ENCODE data around the gene S1PR4. TPM values are rescaled to one million over a fixed set of nuclear protein-coding genes. Genes with fewer than 3 reads are reported as not detected.
"Not testable (repeated sequence)": the region's sequence is repeated elsewhere in the genome, so short reads cannot be mapped to it uniquely, and the experiment has no call there.

The S1PR4 gene
- total RNA-seq, 1 donor from 2014 or later, result 3.1 TPM

DNA sequence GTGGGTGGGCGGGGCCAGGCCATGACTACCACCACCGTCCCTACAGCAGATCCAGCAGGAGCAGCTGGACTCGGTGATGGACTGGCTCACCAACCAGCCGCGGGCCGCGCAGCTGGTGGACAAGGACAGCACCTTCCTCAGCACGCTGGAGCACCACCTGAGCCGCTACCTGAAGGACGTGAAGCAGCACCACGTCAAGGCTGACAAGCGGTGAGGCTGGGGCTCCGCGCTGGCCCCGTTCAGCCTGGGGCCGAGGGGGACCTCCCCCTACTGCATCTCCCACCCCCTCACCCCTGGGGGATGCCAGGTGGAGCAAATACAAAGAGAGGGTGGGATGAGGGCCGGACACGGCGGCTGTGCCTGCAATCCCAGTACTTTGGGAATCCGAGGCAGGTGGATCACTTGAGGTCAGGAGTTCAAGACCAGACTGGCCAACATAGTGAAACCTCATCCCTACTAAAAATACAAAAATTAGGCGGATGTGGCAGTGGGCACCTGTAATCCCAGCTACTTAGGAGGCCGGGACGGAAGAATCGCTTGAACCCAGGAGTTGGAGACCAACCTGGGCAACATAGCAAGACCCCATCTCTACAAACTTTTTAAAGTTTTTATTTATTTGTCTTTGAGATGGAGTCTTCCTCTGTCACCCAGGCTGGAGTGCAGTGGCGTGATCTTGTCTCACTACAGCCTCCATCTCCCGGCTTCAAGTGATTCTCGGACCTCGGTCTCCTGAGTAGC, 27.8 kb downstream of the S1PR4 start:
- intact Hi-C loops (cut with DNase I), result no loop called here
- DNase-seq (ENCODE audit: low spot score) (no peak), ATAC-seq (no peak)

DNA sequence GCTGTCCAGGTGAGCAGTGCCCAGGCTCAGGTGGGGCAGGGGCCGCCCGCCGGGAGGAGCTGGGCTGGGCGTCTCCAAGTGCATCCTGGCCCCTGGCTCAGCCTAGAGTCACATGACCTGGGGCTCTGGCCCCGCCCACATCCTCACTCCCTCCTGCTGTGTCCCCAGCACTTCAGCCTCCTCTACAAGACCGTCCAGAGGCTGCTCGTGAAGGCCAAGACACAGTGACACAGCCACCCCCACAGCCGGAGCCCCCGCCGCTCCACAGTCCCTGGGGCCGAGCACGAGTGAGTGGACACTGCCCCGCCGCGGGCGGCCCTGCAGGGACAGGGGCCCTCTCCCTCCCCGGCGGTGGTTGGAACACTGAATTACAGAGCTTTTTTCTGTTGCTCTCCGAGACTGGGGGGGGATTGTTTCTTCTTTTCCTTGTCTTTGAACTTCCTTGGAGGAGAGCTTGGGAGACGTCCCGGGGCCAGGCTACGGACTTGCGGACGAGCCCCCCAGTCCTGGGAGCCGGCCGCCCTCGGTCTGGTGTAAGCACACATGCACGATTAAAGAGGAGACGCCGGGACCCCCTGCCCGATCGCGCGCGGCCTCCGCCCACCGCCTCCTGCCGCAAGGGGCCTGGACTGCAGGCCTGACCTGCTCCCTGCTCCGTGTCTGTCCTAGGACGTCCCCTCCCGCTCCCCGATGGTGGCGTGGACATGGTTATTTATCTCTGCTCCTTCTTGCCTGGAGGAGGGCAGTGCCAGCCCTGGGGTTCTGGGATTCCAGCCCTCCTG, 29.1 kb downstream of the S1PR4 start:
- intact Hi-C loops (cut with DNase I), result no loop called here
- no peak for ATAC-seq
- DNase-seq (ENCODE audit: low spot score), result no peak

DNA sequence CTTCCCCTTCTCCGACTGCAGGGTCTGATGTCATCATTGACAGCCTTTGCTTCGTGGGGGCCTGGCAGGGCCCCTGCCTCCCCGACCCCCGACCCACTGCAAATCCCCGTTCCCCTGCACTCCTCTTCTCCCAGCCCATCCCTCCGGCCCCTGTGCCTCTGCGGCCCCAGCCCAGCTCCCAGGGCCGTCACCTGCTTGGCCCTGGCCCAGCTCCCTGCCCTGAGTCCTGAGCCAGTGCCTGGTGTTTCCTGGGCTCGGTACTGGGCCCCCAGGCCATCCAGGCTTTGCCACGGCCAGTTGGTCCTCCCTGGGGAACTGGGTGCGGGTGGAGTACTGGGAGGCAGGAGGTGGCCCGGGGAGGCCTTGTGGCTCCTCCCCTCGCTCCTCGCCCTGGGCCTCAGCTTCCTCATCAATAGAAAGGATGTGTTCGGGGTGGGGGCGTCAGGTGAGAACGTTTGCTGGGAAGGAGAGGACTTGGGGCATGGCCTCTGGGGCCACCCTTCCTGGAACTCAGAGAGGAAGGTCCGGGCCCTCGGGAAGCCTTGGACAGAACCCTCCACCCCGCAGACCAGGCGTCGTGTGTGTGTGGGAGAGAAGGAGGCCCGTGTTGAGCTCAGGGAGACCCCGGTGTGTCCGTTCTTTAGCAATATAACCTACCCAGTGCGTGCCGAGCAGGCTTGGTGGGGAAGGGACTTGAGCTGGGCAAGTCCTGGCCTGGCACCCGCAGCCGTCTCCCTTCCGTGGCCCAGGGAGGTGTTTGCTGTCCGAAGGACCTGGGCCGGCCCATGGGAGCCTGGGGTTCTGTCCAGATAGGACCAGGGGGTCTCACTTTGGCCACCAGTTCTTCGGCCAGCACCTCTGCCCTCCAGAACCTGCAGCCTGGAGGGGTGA, 30.0 kb downstream of the S1PR4 start:
- intact Hi-C loops (cut with DNase I), result no loop called here
- DNase-seq (ENCODE audit: low spot score) (no peak), ATAC-seq (no peak)

DNA sequence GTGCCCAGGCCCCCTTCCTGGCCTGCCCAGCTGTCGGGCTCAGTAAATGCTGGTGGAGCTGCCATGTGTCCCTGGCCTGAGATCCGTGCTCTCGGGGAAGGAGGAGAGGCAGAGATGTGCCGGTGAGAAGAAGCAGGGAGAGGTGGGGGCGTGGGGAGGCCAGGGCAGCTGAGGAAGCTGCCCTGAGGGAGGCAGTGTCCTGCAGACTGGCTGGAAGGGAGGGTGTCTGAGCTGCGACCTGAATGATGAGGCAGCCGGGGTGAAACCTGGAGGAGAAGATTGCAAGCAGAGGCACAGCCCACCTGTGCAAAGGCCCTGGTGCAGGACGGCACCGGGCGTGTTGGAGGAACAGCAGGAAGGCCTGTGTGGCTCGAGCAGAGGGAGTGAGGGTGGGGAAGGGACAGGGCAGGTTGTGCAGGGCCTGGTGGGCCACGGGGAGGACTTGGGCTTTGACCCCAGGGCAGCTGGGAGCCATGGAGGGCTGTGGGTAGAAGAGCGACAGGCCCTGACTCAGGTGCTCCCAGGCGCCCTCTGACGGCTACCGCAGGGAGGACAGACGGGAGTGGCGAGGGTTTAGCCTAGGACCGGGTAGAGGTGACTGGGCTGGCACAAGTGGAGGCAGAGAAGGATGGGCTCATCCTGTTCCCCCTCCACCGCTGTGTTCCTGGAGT, 31.9 kb downstream of the S1PR4 start:
- intact Hi-C loops (cut with DNase I), result no loop called here
- DNase-seq (ENCODE audit: low spot score) (no peak), ATAC-seq (peak; percentile 43)

DNA sequence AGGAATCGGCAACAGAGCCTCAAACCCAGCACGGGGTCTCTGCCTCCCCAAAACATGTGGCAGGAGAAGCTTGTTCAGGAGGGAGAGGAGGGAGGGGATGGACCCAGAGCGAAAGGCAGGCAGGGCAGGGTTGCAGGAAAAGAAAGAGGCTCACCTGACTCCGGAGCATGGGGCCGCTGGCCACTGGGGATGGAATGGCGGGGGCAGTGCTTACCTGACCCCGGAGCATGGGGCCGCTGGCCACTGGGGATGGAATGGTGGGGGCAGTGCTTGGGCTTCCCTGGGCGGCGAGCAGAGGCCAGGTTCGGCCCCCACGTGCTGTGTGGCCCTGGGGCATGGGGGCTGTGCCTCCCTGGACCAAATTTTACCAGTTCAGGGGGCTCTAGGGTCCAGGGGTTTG, 32.6 kb downstream of the S1PR4 start:
- DNase-seq (ENCODE audit: low spot score) (no peak), ATAC-seq (no peak)
- intact Hi-C loops (cut with DNase I), result no loop called here

DNA sequence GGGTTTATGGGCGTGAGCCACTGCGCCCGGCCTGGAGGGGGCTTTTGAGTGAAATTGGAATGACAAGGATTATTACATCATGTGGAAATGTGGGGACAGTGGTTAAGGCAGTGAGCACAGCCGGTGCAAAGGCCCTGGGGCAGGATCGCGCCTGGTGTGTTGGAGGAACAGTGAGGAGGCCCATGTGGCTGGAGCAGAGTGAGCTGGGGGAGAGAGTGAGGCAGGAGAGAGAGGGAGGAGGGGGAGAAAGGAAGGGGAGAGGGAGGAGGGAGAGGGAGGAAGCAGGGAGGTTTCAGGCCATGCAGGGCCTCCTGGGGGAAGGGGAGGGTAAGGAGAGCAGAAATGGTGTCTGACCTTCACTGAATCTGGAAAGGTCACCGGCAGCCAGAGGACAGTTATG, 34.6 kb downstream of the S1PR4 start:
- ATAC-seq, result no peak
- intact Hi-C loops (cut with DNase I), result no loop called here
- DNase-seq (ENCODE audit: low spot score), result no peak

DNA sequence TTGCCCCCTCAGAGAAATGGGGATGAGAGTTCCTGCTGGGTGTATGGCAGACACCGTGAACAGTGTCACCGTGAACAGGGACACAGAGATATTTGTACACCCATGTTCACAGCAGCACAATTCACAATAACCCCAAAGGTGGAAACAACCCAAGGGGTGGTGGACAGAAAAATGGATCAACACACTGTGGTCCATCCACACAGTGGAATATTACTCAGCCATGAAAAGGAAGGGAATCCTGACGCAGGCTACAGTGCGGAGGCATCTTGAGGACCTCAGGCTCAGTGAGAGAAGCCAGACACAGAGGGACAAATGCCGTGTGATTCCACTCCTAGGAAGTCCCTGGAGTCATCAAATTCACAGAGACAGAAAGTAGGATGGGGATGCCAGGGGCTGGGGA, 38.3 kb downstream of the S1PR4 start:
- no peak for ATAC-seq
- intact Hi-C loops (cut with DNase I), result no loop called here
- no peak for DNase-seq (ENCODE audit: low spot score)

DNA sequence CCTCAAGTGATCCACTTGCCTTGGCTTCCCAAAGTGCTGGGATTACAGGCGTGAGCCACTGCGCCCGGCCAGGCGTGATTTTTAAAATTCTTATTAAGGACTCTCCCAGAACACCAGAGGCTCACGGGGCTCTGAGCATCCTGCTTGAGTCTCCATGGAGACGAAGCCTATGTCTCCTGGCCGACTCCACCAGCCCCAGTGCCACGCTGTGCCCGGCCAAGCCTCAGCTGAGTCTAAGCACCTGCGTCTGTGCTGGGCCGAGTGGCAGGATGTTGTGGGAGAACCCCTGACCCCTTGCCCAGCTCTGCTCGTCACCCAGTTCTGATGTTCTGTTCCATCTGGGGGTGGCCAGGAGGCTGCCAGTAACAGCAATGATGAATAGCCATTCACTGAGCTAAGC, 42.0 kb downstream of the S1PR4 start:
- no peak for DNase-seq (ENCODE audit: low spot score)
- ATAC-seq, result no peak
- intact Hi-C loops (cut with DNase I), result no loop called here

DNA sequence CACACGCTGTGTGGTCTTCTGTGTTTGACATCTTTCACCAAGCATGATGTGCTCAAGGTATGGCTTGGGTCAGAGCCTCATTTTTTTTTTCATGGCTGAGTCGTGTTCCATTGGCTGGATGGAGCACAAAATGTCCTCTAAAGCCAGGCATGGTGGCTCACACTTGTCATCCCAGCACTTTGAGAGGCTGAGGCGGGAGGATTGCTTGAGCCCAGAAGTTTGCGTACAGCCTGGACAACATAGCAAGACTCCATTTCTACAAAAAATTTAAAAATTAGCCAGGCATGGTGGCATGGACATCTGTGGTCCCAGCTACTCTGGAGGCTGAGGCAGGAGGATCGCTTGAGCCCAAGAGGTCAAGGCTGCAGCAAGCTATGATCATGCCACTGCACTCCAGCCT, 43.0 kb downstream of the S1PR4 start:
- ATAC-seq; intact Hi-C loops (cut with DNase I); DNase-seq (ENCODE audit: low spot score): not testable (repeated sequence)

DNA sequence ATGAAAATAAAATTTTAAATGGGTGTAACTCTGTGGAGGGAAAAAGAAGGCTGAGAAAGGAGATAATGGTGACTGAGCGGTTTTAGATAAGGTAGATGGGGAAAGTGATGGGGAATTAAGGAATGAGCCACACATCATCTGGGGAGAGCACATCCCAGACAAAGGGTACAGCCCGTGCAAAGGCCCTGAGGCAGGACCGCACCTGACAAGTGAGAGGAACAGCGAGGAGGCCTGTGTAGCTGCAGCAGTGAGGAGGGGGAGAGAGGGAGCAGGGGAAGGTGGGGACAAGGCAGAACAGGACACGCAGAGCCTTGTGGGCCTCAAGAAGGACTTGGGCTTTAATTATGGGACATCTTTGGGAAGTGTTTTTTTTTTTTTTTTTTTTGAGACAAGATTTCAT, 44.1 kb downstream of the S1PR4 start:
- intact Hi-C loops (cut with DNase I), result no loop called here
- no peak for DNase-seq (ENCODE audit: low spot score)
- no peak for ATAC-seq

DNA sequence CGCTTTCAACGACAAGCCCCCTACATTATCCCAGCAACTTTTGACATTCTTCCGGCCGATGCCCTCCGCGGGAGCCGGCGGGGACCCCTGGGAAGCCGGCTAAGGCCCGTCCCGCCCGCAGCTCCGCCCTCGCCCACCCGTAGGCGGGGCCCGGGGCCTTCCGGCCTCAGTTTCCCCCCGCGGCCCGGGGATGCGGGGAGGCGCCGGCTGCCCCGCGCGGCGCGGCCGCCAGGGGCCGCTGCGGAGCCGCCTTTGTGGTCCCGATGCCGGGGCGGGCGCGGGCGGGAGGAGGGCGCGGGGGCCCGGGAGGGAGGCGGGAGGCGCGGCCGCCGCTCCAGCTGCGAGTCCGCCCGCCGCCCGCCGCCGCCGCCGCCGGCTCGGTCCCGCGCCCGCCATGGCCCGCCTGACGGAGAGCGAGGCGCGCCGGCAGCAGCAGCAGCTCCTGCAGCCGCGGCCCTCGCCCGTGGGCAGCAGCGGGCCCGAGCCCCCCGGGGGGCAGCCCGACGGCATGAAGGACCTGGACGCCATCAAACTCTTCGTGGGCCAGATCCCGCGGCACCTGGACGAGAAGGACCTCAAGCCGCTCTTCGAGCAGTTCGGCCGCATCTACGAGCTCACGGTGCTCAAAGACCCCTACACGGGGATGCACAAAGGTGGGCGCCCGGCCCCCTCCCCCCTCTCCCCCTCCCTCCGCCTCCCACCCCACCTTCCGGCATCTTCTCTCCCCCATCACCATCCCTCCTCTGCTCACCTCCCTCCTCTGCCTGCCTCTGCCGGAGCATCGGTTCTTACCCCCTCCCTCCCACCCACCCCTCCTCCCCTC, 46.0 kb downstream of the S1PR4 start, which contains the start of gene CELF5:
Gene CELF5, plus strand, starts transcription at position 316 of the 823 bp plus-strand sequence. Its CDS starts 79 bp downstream, at position 395.
- intact Hi-C loops (cut with DNase I), result no loop called here
- no peak for ATAC-seq
- DNase-seq (ENCODE audit: low spot score), result no peak

DNA sequence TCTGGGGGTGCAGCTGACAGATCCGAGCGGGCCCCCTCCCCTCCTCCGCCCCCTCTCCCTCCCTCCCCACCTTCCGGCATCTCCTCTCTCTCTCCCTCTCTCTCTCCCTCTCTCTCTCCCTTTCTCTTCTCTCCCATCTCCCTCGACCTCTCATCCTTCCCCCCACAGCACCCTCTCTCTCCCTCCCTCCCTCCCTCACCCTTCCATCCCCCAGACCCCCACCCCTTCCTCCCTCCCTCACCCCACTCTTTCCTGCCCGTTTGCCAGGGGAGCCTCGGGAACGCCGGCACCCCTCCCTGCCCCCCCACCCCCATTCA, 46.6 kb downstream of the S1PR4 start:
- DNase-seq (ENCODE audit: low spot score) (no peak), ATAC-seq (no peak)
- intact Hi-C loops (cut with DNase I), result no loop called here

DNA sequence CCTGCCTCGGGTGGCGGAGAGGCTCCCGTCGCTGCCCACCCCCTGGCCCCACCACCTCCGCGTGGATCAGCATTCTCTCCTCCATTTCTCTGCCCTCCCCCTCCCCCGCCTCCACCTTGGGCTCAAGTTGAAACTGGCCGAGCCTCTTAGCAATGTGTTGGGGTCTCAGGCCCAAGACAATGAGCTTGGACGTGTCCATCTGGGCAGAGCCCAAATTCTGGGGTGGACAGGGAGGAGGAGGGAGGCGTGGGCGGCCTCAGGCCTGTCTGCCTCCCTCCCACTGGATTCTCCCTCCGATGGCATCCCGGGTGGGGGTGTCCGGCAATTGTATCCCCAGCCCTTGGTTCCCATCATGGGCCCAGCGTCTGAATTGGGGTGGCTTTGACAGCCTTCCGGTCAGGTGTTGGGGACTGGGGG, 47.1 kb downstream of the S1PR4 start:
- DNase-seq (ENCODE audit: low spot score) (no peak), ATAC-seq (no peak)
- intact Hi-C loops (cut with DNase I), result no loop called here

DNA sequence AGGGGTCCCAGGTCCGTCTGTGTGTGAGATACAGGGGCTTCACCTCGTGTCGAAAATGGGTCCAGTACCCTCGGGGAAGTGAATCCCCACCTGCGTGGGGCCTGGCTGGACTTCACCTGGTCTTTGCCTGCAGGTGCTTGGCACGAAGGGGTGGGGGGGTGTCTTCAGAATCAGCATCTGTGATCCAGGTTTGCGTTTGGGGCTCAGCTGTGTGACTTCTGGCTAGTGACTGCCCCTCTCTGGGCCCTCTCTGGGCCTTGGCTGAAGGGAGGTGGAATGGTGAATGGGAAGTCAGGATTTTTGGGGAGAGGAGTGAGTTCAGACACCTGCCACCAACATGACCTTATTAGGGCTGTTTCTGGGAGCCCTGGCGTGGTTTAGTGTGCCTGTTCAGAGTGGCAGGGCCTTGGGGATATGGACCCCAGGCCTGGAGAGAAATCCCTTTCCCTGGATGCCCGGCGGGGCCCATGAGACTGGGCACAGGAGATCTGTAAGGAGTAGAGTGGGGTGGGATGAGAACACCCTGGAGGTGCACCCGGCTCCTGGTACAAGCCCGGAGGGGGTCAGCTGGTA, 48.6 kb downstream of the S1PR4 start:
- intact Hi-C loops (cut with DNase I), result no loop called here
- no peak for DNase-seq (ENCODE audit: low spot score)
- no peak for ATAC-seq

DNA sequence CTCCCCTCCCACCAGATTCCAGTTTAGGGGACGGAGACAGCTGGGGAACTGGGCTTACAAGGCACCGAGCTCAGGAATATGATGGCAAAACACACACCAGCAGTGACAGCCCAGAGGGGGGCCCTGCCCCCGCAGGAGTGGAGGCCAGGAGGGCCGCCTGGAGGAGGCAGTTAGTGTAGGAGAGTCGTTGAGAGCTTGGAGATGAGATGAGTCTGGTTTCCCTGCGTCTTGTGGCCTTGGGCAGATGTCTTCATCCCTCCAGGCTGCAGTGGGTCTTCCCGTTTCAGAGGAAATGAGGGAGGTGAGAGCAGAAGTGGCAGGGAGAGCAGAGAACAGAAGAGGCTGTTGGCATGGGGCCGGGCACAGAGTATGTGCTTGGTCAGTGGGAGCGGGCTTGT, 50.8 kb downstream of the S1PR4 start:
- DNase-seq (ENCODE audit: low spot score) (no peak), ATAC-seq (no peak)
- intact Hi-C loops (cut with DNase I), result no loop called here

Measured in sciatic nerve (tissue), 2 donors.